Measurements from ENCODE around the gene JAGN1.

The JAGN1 gene

GRCh38 chr3:9932535-9932842, 42.1 kb downstream of the JAGN1 start:
- Histone ChIP-seq H3K27ac (ENCODE audit: low read length) (no peak overlapping the region), H3K9ac (ENCODE audit: low read length) (peak overlapping the region; percentile 79), H3K79me2 (ENCODE audit: low read length) (peaks cover 11% of the 10 kb centered on the region), H3K4me1 (ENCODE audit: low read length) (peaks cover 12% of the 10 kb centered on the region), H3K4me2 (ENCODE audit: low read length) (peak overlapping the region; percentile 86), H3K4me3 (ENCODE audit: low read length) (peak overlapping the region; percentile 92), H3K27me3 (ENCODE audit: low read depth, low read length) (no peaks in the 10 kb centered on the region), H3K36me3 (replicated peaks; ENCODE audit: low read depth, low read length) (peaks cover 4% of the 10 kb centered on the region), H3K9me3 (ENCODE audit: insufficient read depth, low read length) (no peaks in the 10 kb centered on the region), H4K20me1 (ENCODE audit: insufficient read depth, low read length) (no peaks in the 10 kb centered on the region), H2AFZ (ENCODE audit: low read depth, low read length) (peak overlapping the region; percentile 65)
- no peak for TF ChIP-seq CTCF (IDR thresholded peaks at IDR 0.05; ENCODE audit: low read depth, low read length)
- TF ChIP-seq EZH2phosphoT487 (IDR thresholded peaks at IDR 0.05; ENCODE audit: low read depth), result no peak

- H4K20me1 ChIP-seq (ENCODE audit: insufficient read depth, low read length), result no peaks in the 10 kb centered on the region
- H3K27me3 ChIP-seq (ENCODE audit: low read depth, low read length), result no peaks in the 10 kb centered on the region
- no peaks in the 10 kb centered on the region for H3K9me3 ChIP-seq (ENCODE audit: insufficient read depth, low read length)
- peak overlapping the region; percentile 92 for H3K4me3 ChIP-seq (ENCODE audit: low read length)
- peak overlapping the region; percentile 85 for H2AFZ ChIP-seq (ENCODE audit: low read depth, low read length)
- TF ChIP-seq CTCF (IDR thresholded peaks at IDR 0.05; ENCODE audit: low read depth, low read length), result peak; percentile 59
- TF ChIP-seq EZH2phosphoT487 (IDR thresholded peaks at IDR 0.05; ENCODE audit: low read depth), result no peak
- H3K36me3 ChIP-seq (replicated peaks; ENCODE audit: low read depth, low read length), result peaks cover 4% of the 10 kb centered on the region
- H3K27ac ChIP-seq (ENCODE audit: low read length), result peak overlapping the region; percentile 65
- H3K4me1 ChIP-seq (ENCODE audit: low read length), result peaks cover 12% of the 10 kb centered on the region
- peaks cover 11% of the 10 kb centered on the region for H3K79me2 ChIP-seq (ENCODE audit: low read length)
- H3K4me2 ChIP-seq (ENCODE audit: low read length), result peak overlapping the region; percentile 86
- peak overlapping the region; percentile 79 for H3K9ac ChIP-seq (ENCODE audit: low read length)
These were observed 42.6 kb downstream of the JAGN1 start for GRCh38 chr3:9932843-9933560.

GRCh38 chr3:9933561-9934234, 43.3 kb downstream of the JAGN1 start, which contains the start of gene CRELD1:
TSS of gene CRELD1 (plus strand) at chr3:9933834. CDS start at chr3:9934439, 605 bp downstream.
- Histone ChIP-seq H3K9ac (ENCODE audit: low read length) (peak within 1 kb of the TSS; percentile 79), H3K27me3 (ENCODE audit: low read depth, low read length) (no peaks in the 10 kb centered on the region), H3K4me2 (ENCODE audit: low read length) (peak within 1 kb of the TSS; percentile 96), H3K9me3 (ENCODE audit: insufficient read depth, low read length) (no peaks in the 10 kb centered on the region), H3K27ac (ENCODE audit: low read length) (peak within 1 kb of the TSS; percentile 65), H4K20me1 (ENCODE audit: insufficient read depth, low read length) (no peaks in the 10 kb centered on the region), H3K4me3 (ENCODE audit: low read length) (peak within 1 kb of the TSS; percentile 92), H3K79me2 (ENCODE audit: low read length) (peaks cover 11% of the 10 kb centered on the region), H3K4me1 (ENCODE audit: low read length) (peaks cover 12% of the 10 kb centered on the region), H2AFZ (ENCODE audit: low read depth, low read length) (peak within 1 kb of the TSS; percentile 94), H3K36me3 (replicated peaks; ENCODE audit: low read depth, low read length) (peaks cover 4% of the 10 kb centered on the region)
- no peak for TF ChIP-seq CTCF (IDR thresholded peaks at IDR 0.05; ENCODE audit: low read depth, low read length)
- TF ChIP-seq EZH2phosphoT487 (IDR thresholded peaks at IDR 0.05; ENCODE audit: low read depth), result no peak

- Histone ChIP-seq H2AFZ (ENCODE audit: low read depth, low read length) (peak overlapping the region; percentile 94), H3K4me3 (ENCODE audit: low read length) (peak overlapping the region; percentile 92), H3K27ac (ENCODE audit: low read length) (peak overlapping the region; percentile 49), H4K20me1 (ENCODE audit: insufficient read depth, low read length) (no peaks in the 10 kb centered on the region), H3K27me3 (ENCODE audit: low read depth, low read length) (no peaks in the 10 kb centered on the region), H3K36me3 (replicated peaks; ENCODE audit: low read depth, low read length) (peaks cover 4% of the 10 kb centered on the region), H3K9ac (ENCODE audit: low read length) (peak overlapping the region; percentile 79), H3K9me3 (ENCODE audit: insufficient read depth, low read length) (no peaks in the 10 kb centered on the region), H3K4me2 (ENCODE audit: low read length) (peak overlapping the region; percentile 96), H3K4me1 (ENCODE audit: low read length) (peaks cover 12% of the 10 kb centered on the region), H3K79me2 (ENCODE audit: low read length) (peaks cover 11% of the 10 kb centered on the region)
- no peak for TF ChIP-seq EZH2phosphoT487 (IDR thresholded peaks at IDR 0.05; ENCODE audit: low read depth)
- TF ChIP-seq CTCF (IDR thresholded peaks at IDR 0.05; ENCODE audit: low read depth, low read length), result no peak
These were observed 43.8 kb downstream of the JAGN1 start for GRCh38 chr3:9934235-9934621.
